Fibroblast of peridontal ligament (primary cell): ENCODE data around the gene POU3F3.

Source experiments
- DNase-seq: peaks from one replicate; pipeline ENCODE4 v3.0.0-alpha.2; 2010; ENCODE audit errors: extremely low read depth

Gene POU3F3

DNA sequence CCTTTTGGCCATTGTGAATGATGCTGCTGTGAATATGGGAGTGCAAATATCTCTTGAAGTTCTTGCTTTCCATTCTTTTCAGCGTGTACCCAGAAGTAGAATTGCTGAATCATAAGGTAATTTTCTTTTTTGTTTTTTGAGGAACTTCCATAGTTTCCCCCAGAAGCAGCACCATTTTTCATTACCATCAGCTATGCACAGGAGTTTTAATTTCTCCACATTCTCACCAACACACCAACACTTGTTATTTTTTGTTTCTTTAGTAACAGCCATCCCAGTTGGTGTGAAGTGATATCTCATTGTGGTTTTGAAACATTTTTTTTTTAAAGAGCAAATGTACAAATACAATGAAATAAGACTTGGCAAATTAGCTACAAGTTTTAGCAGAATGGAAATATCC is 21.3 kb downstream of the POU3F3 start:
- DNase-seq: no peak

DNA sequence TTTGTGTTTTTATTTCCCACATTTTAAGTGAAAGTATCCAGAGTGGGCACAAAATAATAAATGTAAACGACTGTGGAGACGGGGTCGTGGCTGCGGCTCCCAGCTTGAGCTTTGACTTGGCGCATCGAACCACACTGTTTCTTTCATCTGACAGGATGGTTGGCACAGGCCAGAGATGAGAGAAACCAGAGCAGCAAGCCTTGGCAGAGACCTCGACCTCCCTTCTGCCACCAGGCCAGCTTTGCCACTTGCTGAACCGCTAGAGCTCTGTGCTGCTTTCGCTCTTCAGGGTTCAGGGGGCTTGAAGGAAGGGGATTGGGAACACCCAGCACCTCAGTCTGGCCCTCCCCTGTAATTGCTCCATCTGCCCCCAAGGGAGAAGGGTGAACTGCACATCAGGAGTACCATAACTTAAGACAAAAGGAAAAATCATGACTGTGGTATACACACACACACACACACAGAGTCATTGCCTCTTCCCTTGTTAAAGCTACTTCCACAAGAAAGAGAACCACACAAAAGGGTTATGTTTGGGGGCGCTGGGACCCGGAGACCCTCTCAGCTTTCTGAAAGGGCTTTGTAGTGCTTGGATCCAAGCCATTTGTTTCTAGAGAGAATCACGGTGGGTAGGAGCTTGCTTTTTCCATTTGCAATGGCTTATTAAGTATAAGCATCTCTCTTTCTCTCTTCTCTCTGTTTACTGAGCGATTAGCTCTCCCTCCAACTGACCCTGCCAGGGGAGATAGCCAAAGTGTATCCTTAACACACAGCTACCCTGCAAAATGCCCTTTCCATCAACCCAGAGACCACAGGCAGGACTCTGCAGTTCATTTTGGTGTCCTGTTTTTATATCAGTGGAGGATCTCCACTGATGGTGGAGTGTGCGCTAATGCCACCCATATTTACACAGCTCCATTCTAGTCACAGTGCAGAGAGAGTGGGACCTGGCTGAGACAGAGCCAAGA is 23.0 kb downstream of the POU3F3 start:
- DNase-seq: no peak

DNA sequence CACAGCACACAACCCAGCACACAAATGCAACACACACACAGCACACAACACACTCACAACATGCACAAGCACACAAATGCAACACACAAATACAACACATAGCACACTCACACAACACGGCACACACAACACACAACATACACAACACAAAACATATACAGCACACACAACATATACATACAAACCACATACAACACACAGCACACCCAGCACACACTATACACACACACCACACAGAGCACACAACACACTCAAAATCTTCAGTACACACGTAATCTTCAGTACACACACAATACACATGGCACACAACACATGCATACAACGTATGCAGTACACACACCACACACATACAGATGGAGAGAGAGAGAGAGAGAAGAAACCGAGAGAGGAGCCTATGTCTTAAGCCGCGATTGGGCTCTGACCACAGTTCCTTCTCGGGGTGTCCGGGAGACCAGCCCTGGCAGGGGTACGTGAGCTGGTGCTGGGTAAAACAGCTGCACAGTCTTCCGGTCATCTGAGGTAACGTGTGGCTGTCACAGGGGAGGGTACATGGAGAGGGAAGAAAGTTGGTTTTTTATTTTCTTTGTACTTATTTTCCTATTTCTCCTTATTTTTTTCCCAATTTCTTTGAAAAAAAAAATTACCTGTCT is 25.1 kb downstream of the POU3F3 start:
- no peak for DNase-seq

DNA sequence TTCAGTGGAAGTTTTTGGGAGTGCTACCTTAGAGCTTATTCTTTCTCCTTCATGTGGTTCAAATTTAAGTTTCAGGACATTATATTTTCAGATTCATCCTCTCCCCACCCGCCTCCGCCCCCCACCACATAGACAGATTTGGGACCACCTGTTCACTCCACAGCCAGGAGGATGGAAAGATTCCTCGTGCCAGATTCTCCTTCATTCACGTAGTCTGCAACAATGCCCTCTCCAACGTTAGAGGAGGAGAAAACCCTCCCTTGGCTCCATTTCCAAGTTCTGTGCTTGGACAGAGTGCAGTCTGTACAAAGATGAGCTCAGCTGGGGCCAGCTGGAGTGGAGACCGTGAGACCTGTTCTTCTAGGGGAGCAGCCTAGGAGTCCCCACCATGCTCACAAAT is 26.2 kb downstream of the POU3F3 start:
- DNase-seq: no peak

DNA sequence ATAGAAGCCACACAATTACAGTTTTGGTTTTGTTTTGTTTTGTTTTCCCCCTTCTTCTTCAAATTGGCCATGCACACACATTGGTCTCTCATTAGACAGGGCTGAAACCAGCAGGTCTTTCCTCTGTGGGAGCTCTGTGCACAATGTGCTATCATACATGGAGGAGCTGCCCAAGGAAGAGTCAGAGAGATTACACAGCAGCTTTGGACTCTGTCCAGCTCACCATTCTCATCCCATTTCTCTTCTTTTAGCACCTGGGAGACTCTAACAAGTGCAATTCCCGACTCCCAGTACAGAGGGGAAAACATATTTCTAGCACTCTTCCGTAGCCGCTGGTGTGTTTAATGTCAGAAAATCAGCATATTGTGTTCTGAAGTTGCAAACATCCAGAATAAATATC is 29.4 kb downstream of the POU3F3 start:
- no peak for DNase-seq

DNA sequence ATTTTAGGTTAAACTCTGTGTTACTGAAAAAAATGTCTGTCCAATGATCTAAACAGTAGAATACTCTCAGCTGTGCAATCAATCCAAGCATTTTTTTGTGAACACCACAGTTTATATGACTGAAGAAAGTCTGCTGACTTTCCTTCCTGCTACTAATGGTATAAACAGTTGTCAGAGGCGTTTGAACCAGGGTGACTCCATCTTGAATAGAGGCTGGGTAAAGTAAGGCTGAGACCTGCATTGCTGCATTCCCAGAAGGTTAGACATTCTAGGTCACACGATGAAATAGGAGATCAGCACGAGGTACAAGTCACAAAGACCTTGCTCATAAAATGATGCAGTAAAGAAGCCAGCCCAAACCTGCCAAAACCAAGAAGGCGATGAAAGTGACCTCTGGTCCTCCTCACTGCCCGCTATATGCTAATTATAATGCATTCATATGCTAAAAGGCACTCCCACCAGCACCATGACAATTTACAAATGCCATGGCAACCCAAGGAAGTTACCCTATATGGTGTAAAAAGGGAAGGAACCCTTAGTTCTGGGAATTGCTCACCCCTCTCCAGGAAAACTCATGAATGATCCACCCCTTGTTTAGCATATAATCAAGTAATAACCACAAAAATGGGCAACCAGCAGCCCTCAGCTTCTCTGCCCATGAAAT is 31.3 kb downstream of the POU3F3 start:
- no peak for DNase-seq

DNA sequence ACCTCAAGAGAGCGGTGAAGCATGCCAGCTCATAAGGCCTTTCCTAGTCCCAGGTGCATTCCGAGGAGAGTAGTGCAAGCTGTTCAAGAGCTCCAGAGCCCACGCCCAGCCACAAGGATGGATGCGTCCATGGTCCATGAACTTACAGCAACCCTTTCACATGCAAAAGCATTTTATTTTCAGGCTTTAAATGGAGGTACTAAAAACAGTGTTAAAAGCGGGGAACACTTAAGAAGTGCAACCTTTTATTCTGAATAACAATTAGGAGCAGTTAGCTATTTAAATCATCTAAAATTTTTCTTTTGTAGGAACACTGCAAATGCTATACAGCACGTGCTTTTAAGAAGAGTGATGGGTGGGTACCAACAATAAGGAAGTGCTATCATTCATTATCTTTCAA is 33.8 kb downstream of the POU3F3 start:
- no peak for DNase-seq

DNA sequence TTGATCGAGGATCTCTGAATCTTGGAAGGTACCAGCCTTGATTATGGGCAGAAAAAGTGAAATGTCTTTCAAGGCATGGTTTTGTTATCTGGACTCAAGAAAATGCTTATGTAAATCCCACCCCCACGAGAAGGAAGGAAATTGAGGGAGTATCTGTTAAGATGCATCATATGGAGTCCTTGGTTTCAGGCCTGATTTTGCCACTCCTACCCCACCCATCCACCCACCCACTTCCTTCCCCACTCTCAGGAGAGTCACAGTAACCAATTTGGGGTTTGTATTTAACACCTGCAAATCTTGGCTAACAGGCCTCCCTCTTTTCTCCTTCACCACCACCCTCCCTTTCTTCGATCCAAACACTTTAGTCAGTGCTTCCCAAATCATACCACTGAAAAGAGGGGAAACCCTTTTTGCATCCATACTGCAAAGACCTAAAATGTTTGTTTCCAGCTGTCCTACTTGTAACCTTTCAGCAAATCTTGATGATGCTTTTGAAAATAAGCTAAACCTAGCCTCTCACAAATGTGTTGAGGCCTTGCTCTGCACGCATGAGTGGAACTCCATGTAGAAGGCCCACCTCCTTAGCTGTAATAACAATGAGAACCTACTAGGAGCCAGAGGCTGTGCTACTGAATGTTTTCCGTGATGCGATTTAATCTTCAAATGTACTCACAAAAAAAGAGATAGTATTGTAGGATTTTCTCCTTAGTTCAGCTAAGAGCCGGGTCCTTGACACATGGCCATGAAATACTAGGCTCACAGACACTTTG is 34.8 kb downstream of the POU3F3 start:
- DNase-seq: no peak

DNA sequence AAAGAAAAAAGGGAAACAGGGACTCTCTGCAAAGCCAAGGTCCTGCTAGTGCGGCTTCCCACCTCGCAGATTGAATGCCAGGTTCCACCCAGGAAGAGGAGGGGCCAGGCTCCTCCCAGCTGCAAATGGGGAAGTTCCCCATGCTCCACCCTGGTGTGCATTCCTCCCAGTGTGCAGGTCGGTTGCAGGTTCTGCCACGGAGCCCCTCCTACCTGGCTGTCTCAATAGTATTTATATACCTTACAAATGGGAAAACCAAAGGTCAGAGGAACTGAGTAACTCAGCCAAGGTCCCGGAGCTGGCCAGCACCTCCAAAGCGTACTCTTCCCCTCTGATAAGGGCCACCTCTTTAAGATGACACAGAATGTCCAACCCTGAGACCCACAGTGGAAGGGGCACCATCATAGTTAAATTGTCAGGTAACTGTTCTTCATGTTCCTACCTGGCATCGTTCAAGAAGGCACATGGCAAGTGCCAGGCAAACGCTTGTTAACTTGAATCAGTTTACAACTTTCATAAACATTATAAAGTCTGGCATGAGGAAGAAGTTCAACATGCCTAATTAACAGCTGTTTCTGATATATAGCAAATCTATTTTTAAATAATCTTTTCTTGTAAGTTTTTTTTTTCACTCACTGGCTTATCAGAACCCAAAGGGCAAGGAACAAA is 35.5 kb downstream of the POU3F3 start:
- DNase-seq: no peak

DNA sequence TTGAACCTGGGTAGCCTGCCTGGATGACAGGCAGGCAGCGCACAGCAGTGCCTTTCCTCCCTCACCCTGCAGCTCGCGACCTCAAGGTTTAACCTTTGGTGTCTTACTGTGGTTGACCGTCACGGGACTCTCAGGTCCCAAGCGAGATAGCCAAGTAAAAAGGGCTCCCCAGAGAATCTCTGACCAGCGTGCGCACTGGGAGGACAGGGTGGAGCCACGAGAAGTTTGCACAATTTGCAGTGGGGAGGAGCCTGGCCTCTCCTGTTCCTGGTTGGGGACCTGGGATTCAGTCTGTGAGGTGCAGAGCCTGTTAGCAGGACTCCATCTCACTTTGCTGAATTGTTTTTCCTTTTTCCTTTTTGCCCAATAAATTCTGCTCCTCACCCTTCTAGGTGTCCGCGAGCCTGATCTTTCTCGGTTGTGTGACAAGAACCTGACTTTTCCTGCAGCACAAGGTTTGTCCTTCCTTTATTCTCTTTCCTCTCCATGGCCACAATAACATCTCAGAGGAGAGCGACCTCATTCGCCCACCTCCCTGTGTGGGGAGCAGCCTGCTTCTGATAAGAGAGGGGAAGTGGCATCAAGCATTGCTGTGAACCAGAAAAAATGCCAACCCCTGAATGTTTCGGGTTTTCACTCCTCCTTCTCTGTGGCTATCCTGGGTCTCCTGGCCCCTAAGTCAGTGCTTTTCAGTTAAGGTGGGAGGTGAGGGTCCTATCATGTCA is 36.2 kb downstream of the POU3F3 start:
- DNase-seq: no peak

DNA sequence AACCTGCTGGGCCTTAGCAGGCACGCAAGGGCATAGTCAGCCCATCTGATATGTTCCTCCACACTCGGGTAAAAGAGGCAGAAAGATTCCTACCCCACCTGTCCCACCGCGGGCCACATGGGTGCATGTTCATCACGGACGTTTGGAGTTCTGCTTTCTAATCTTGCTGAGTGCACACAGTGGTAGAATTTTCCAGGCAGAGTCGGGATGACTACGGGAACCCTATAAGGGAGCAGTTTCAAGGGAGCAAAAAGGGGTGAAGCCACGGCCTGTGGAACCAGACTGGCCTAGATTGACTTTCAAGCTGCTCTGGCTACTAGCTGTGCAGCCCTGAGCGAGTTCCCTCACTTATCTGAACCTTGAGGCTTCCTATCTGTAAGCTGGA is 36.8 kb downstream of the POU3F3 start:
- DNase-seq: no peak

DNA sequence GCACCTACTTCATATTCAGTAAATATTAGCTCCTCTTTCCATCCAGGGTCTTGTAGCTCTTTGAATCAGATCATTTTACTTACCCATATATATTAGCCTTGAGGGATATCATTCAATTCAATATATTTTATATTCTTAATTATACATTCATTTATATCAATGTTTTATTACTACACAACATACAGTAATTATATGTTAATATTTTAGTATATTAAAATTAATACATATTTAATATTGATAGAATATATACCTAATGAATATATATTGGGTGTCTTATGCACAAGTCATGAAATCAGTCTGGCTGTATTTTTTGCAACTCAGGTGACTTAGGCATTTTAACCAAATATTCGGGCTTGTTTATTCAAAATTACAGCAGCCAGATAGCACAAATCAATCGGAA is 37.2 kb downstream of the POU3F3 start:
- DNase-seq: no peak

DNA sequence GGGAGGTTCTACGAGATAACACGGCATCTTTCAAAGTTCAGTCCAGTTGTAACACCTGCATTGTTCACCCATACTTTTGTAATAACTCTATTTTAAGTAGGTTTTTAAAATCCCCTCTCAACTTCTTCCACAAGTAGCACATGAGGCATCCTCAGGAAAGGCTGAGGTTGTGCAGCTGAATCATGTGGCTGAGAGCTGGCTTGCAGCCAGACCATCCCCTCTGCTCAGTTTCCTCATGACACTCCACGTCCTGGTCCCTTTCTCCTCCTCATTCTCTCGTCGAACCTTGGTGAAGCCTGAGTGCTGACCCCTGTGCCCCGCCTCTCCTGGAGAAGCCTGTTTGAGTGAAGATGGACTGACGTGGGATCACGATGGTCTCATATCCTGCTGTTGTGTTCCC is 42.5 kb downstream of the POU3F3 start:
- DNase-seq: no peak

DNA sequence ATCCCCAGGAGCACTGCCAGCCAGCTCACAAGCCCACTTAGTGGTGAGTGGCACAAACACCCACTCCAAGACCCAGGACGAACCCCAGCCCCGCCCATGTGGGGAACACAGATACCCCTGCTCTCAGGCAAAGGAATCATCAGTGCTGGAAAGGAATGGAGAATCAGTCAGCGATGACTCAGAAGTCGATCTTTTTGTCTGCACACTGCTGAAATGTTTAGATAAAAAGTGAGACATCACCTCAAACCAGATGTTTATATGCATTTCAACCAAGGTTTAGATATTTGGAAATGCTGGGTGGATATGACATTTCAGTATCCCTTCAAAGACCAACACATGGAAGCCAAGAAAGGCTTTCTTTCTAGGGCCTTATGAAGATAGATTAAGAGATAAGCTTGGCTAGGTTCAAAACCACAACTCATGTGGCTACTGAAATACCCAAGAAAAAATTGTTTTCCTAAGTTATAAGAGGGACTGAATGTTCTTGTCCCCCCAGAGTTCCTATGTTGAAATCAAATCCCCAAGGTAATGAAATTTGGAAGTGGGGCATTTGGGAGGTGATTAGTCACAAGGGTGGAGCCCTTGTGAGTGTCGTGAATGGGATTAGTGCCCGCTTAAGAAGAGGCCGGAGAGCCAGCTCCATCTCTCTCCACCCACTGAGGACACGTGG is 43.7 kb downstream of the POU3F3 start:
- DNase-seq: no peak

DNA sequence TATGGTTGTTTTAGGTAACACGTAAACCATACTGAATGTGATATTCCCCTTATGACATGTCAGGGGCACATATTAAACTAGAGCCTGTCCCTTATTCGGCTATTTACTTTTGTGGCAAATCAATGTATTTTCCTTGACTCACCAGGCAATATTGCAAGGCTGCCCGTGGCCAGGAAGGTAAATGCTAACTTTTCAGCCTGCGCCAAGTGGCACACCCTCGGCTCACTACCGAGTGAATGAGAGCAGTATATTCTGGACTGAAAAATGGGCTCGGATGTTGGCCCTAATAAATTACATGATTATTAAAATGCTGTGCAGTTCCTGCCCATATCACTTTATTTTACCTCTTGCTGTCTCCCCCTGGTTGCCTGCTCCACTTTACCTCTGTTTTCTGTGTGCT is 46.7 kb downstream of the POU3F3 start:
- DNase-seq: no peak

DNA sequence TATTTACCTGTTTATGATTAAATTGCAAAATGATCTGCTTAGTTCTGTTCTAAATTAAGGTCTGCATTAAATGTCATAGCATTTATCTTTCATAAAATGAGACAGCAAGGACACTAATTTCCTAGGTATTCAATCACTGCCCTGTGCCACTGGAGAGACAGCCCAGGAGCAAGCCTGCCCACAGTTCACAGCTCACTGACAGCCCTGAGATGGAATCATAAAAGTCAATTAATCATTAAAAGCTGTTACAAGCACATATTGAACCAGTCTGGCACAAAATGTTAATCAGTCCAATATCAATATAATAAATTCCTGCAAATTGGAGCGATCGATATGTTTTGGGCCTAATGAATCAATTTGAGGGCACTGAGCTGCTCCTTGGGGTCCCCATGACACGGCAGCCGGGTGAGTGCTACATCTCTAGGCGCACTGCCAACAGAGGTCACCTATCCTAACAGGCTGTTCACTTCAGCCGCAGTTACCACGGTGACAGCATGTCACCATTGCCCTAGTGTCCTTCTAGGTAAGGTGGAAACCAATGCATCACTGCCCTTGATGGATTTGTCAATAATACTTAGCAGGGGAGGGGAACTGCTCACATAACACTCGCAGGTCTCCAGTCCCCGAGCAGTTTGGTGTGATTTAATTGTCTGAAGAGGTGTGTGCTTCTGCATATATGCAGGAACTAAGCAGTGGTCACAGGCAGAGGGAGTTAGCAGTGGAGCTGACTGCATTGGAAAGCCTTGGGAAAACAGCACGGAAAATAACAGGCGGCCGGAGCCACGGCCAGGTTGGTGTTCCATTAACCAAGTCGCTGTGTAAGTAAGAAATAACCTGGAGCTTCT is 47.3 kb downstream of the POU3F3 start:
- no peak for DNase-seq

DNA sequence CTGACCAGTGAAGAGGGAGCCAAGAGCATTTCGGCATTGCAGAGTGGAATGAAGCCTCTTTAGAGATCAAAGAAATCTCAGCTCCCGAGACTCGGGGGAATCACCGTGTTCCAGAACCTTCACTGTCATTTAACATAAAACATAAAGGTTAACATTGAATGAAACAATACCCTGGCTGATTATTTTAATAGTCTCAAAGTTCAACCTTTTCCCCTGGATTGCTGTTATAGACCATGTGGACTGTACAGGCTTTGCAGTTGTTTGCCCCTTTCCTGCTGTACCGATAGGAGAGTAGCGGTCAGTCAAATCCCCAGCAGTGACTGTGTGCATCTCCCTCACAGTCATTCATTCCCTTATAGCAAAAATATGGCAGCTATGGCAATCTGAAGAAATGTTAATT is 48.4 kb downstream of the POU3F3 start:
- DNase-seq: no peak
